ENCODE data around the gene NIPA2. TPM values are rescaled to one million over a fixed set of nuclear protein-coding genes. Genes with fewer than 3 reads are reported as not detected.

Gene NIPA2
- total RNA-seq, 1 donor from 2014 or later = 103 TPM

DNA sequence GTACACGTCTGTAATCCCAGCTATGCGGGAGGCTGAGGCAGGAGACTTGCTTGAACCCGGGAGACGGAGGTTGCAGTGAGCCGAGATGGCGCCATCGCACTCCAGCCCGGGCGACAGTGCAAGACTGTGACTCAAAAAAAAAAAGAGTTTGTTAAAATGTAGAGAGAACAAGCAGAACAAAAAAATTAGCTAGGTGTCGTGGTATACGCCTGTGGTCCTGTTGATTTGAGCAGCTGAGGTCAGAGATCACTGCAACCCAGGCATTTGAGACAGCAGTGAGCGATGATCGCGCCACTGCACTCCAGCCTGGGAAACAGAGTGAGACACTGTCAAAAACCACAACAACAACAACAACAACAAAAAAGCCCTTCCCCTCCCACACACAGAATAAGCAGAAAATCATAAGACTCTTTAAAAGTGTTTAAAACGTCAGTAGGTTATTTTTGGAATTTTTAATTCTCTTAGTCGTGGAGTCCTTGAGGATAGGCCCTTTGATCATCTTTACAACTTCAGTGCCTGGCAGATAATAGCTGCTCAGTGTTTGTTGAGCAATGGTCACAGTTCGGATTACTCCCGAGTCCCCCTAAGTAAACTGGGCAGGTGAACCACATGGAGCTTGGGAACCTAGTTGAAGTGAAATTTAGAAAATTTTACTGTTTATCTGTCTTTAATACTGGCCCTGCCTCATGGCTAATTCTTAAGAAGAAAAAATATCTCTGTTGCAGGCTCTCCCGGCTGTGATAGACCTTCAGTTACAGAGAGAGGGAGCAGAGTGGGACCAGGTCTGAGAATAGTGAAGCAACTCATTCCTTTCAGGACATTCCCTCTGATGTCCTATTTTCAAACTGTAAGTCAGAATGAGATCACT lies 6.2 kb downstream of the NIPA2 start:
- no peak for TF ChIP-seq EZH2 (IDR thresholded peaks at IDR 0.05; ENCODE audit: insufficient read depth, low read length)
- TF ChIP-seq, protein P1, sequence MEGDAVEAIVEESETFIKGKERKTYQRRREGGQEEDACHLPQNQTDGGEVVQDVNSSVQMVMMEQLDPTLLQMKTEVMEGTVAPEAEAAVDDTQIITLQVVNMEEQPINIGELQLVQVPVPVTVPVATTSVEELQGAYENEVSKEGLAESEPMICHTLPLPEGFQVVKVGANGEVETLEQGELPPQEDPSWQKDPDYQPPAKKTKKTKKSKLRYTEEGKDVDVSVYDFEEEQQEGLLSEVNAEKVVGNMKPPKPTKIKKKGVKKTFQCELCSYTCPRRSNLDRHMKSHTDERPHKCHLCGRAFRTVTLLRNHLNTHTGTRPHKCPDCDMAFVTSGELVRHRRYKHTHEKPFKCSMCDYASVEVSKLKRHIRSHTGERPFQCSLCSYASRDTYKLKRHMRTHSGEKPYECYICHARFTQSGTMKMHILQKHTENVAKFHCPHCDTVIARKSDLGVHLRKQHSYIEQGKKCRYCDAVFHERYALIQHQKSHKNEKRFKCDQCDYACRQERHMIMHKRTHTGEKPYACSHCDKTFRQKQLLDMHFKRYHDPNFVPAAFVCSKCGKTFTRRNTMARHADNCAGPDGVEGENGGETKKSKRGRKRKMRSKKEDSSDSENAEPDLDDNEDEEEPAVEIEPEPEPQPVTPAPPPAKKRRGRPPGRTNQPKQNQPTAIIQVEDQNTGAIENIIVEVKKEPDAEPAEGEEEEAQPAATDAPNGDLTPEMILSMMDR (IDR thresholded peaks at IDR 0.05; ENCODE audit: insufficient read depth, low read depth, low read length) = no peak
- no peak overlapping the region for H3K27ac ChIP-seq (ENCODE audit: low read depth, low read length)
- H3K36me3 Mint-ChIP-seq (ENCODE audit: low read depth, unreplicated experiment) = peaks cover 11% of the 10 kb centered on the region

DNA sequence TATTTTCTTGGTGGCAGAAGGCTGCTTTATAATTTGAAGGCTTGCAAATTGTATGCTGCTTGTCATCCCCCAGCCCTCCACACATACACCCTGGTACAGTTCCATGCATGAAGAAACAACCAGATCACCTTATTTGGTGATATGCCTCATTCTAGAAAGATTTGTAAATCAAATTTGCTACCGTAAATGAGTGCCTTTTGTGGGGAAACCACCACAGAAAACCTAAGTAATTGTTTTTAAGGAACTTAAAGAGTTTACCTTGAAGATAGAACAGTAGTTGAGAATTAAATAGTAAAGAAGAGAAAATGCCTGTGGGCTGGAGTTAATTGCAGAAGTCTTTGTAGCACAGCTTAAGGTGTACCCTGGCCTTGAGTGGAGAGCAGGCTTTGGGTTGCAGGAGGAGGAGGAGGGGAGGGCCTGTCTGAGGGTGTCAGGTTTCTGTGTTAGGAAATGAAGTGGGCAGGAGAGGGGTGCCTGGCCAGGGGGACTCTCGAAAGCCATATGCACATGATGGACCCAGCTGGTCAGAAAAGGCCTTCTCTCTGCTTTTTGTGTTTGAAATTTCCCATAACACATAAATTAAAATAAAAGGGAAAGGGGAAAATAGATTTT lies 6.9 kb downstream of the NIPA2 start:
- Histone ChIP-seq H2AFZ (ENCODE audit: low read depth, low read length) (no peak overlapping the region), H3K9me3 (ENCODE audit: insufficient read depth, low read depth, low read length) (no peaks in the 10 kb centered on the region), H4K20me1 (ENCODE audit: insufficient read depth, low read length) (peaks cover 71% of the 10 kb centered on the region), H3K9ac (ENCODE audit: low read length) (peak overlapping the region; percentile 12), H3K4me2 (ENCODE audit: low read length) (no peak overlapping the region), H3K4me1 (ENCODE audit: insufficient read depth, low read length) (no peaks in the 10 kb centered on the region), H3K4me3 (ENCODE audit: insufficient read depth, low read depth, low read length) (no peak overlapping the region), H3K79me2 (ENCODE audit: insufficient read depth, low read length) (peaks cover 96% of the 10 kb centered on the region), H3K36me3 (ENCODE audit: insufficient read depth, low read length) (peaks cover 16% of the 10 kb centered on the region), H3K27ac (ENCODE audit: low read depth, low read length) (no peak overlapping the region), H3K27me3 (ENCODE audit: insufficient read depth, low read length) (no peaks in the 10 kb centered on the region)
- peak overlapping the region; percentile 96 for H3K27ac Mint-ChIP-seq (ENCODE audit: unreplicated experiment)
- no peaks in the 10 kb centered on the region for H3K9me3 Mint-ChIP-seq (ENCODE audit: unreplicated experiment)
- no peaks in the 10 kb centered on the region for H3K27me3 Mint-ChIP-seq (ENCODE audit: low read depth, unreplicated experiment)
- no peak for FAIRE-seq
- peak; percentile 10 for DNase-seq (ENCODE audit: low read depth)
- peak overlapping the region; percentile 50 for H3K4me3 Mint-ChIP-seq (ENCODE audit: unreplicated experiment)
- H3K36me3 Mint-ChIP-seq (ENCODE audit: low read depth, unreplicated experiment) = peaks cover 14% of the 10 kb centered on the region
- TF ChIP-seq EZH2 (IDR thresholded peaks at IDR 0.05; ENCODE audit: insufficient read depth, low read length) = no peak
- TF ChIP-seq, protein P1 (IDR thresholded peaks at IDR 0.05; ENCODE audit: insufficient read depth, low read depth, low read length) = no peak
- H3K4me1 Mint-ChIP-seq (ENCODE audit: low read depth, unreplicated experiment) = peaks cover 51% of the 10 kb centered on the region

More for the DNA sequence above, 6.2 kb downstream of the NIPA2 start:
- peak overlapping the region; percentile 12 for H3K9ac ChIP-seq (ENCODE audit: low read length)
- no peaks in the 10 kb centered on the region for H3K9me3 ChIP-seq (ENCODE audit: insufficient read depth, low read depth, low read length)
- FAIRE-seq (no peak), DNase-seq (ENCODE audit: low read depth) (no peak)
- no peaks in the 10 kb centered on the region for H3K9me3 Mint-ChIP-seq (ENCODE audit: unreplicated experiment)
- H2AFZ ChIP-seq (ENCODE audit: low read depth, low read length) = no peak overlapping the region
- H4K20me1 ChIP-seq (ENCODE audit: insufficient read depth, low read length) = peaks cover 64% of the 10 kb centered on the region
- no peak overlapping the region for H3K4me3 ChIP-seq (ENCODE audit: insufficient read depth, low read depth, low read length)
- peaks cover 14% of the 10 kb centered on the region for H3K36me3 ChIP-seq (ENCODE audit: insufficient read depth, low read length)
- no peak overlapping the region for H3K4me2 ChIP-seq (ENCODE audit: low read length)
- no peaks in the 10 kb centered on the region for H3K27me3 Mint-ChIP-seq (ENCODE audit: low read depth, unreplicated experiment)
- H3K27me3 ChIP-seq (ENCODE audit: insufficient read depth, low read length) = no peaks in the 10 kb centered on the region
- peaks cover 44% of the 10 kb centered on the region for H3K4me1 Mint-ChIP-seq (ENCODE audit: low read depth, unreplicated experiment)
- peak overlapping the region; percentile 70 for H3K4me3 Mint-ChIP-seq (ENCODE audit: unreplicated experiment)
- peaks cover 3% of the 10 kb centered on the region for H3K4me1 ChIP-seq (ENCODE audit: insufficient read depth, low read length)
- peaks cover 96% of the 10 kb centered on the region for H3K79me2 ChIP-seq (ENCODE audit: insufficient read depth, low read length)
- H3K27ac Mint-ChIP-seq (ENCODE audit: unreplicated experiment) = peak overlapping the region; percentile 96

Data from astrocyte (in vitro differentiated cells and primary cell).